GM23338 (cell line): ENCODE data around the gene FMN2.

Experiments used
- CTCF ChIP-seq, 2 experiments: fragments of 200-600 bp in 1 of 2; sonication (generic) in 1 of 2; conservative IDR thresholded peaks; 2 replicates each; pipeline versions ENCODE4 v1.5.1 to v1.6.1; 2016 to 2017; ENCODE audit warnings: antibody characterized with exemption in 2 of 2, low read depth in 2 of 2, mild to moderate bottlenecking in 2 of 2, moderate library complexity in 1 of 2
- STAT1 ChIP-seq: IDR thresholded peaks from one replicate; pipeline ENCODE4 v1.6.1; 2016; ENCODE audit warnings: antibody characterized with exemption; ENCODE audit not compliant: unreplicated experiment

GRCh38 chr1:240350910-240351331 is 259.2 kb downstream of the FMN2 start:
- no peak for TF ChIP-seq CTCF (conservative IDR thresholded peaks at IDR 0.05; ENCODE audit: low read depth in 2 of 2)
- TF ChIP-seq STAT1: no peak
